ENCODE data around the gene CDKAL1.

GRCh38 chr6:20707870-20708269, 173.6 kb downstream of the CDKAL1 start:
- TF ChIP-seq CTCF (IDR thresholded peaks at IDR 0.05), result no peak
- TF ChIP-seq POLR2A (IDR thresholded peaks at IDR 0.05), result no peak
- no peak for TF ChIP-seq POLR2AphosphoS5 (IDR thresholded peaks at IDR 0.05)
- TF ChIP-seq EP300 (IDR thresholded peaks at IDR 0.05), result no peak
